K562 (cell line): ENCODE results near the gene DNAAF8. TPM values are rescaled to one million over a fixed set of nuclear protein-coding genes. Genes with fewer than 3 reads are reported as not detected.

Source experiments
- ATAC-seq: fragments of 200-7000 bp; cut with Tn5 transposase; 3 replicates; pipeline ENCODE4 v1.9.1; 2020; ENCODE audit warnings: moderate library complexity
- BruUV-seq: library from RNA; stranded (reverse); fragments of 400-500 nt; replicated peaks from 2 replicates; lab custom pipeline; 2021; lab: Mats Ljungman, UMichigan
- CTCF ChIA-PET: fragments of 300-600 bp; formaldehyde crosslinking; extraction: SDS; loops from one replicate; lab custom pipeline; 2021; ENCODE audit warnings: low intra/inter-chr PET ratio; lab: Yijun Ruan, JAX
- POLR2A ChIA-PET: fragments of 300-600, 350-650 bp; sonication (Branson Sonifier 250); formaldehyde crosslinking; extraction: SDS; loops from one replicate; lab custom pipeline; 2021; ENCODE audit warnings: antibody characterized with exemption, inconsistent platforms; lab: Yijun Ruan, JAX
- DNase-seq, 4 experiments: peaks; one replicate each; pipeline versions ENCODE4 v3.0.0 to v3.0.0-alpha.2; 2011 to 2018; ENCODE audit warnings: low spot score in 3 of 4, mixed read lengths in 3 of 4; ENCODE audit errors: extremely low read depth in 1 of 4
- FAIRE-seq: peaks from 2 replicates; lab custom pipeline; 2011; peaks lifted over from hg19 to GRCh38; lab: Jason Lieb, UNC
- H2AFZ ChIP-seq: 2 replicates; pipeline ENCODE4 v1.6.0; 2011; ENCODE audit warnings: low read depth, low read length, control low read depth, inconsistent platforms
- H3K27ac ChIP-seq: fragments of 200-600 bp; 3 replicates; pipeline ENCODE4 v1.8.0; 2011; ENCODE audit warnings: low read depth, mild to moderate bottlenecking, control low read depth, inconsistent platforms, low read length, moderate library complexity, mixed read lengths; ENCODE audit errors: extremely low read depth
- H3K27me3 ChIP-seq, 2 experiments: fragments of 300-600 bp in 1 of 2; 2 replicates in 1 of 2; 3 replicates in 1 of 2; pipeline versions ENCODE4 v1.6.0 to v1.8.0; 2011; ENCODE audit warnings: inconsistent platforms in 2 of 2, low read length in 2 of 2, mild to moderate bottlenecking in 1 of 2, mixed read lengths in 1 of 2, moderate library complexity in 1 of 2; ENCODE audit not compliant: control insufficient read depth in 2 of 2, insufficient read depth in 2 of 2
- H3K36me3 ChIP-seq: fragments of 300-600 bp; 3 replicates; pipeline ENCODE4 v1.8.0; 2011; ENCODE audit warnings: mild to moderate bottlenecking, low read length, inconsistent platforms; ENCODE audit not compliant: control insufficient read depth, insufficient read depth
- H3K4me1 ChIP-seq, 2 experiments: fragments of 200-600 bp in 1 of 2; replicated peaks in 1 of 2; 2 replicates in 1 of 2; 3 replicates in 1 of 2; pipeline versions ENCODE4 v1.5.1 to v1.8.0; 2011; ENCODE audit warnings: inconsistent platforms in 2 of 2, low read length in 2 of 2, mild to moderate bottlenecking in 1 of 2, mixed read lengths in 1 of 2, moderate library complexity in 1 of 2; ENCODE audit not compliant: control insufficient read depth in 2 of 2, insufficient read depth in 2 of 2
- H3K4me2 ChIP-seq: 2 replicates; pipeline ENCODE4 v1.6.1; 2011; ENCODE audit warnings: low read length, control low read depth, inconsistent platforms, mixed read lengths; ENCODE audit not compliant: insufficient read depth
- H3K4me3 ChIP-seq: fragments of 200-600 bp; sonication (generic), shearing (Covaris generic); 2 replicates; pipeline ENCODE4 v1.5.1; 2016; ENCODE audit warnings: control low read depth, inconsistent platforms
- H3K79me2 ChIP-seq: fragments of 200-600 bp; 3 replicates; pipeline ENCODE4 v1.8.0; 2011; ENCODE audit warnings: low read length, inconsistent platforms; ENCODE audit not compliant: control insufficient read depth, insufficient read depth
- H3K9ac ChIP-seq, 2 experiments: 2 replicates each; pipeline versions ENCODE4 v1.6.0 to v1.6.1; 2011; ENCODE audit warnings: low read depth in 2 of 2, low read length in 2 of 2, control low read depth in 1 of 2, inconsistent platforms in 1 of 2, mild to moderate bottlenecking in 1 of 2, mixed read lengths in 1 of 2; ENCODE audit not compliant: insufficient read depth in 1 of 2
- H3K9me1 ChIP-seq: one replicate; pipeline ENCODE4 v1.6.0; 2011; ENCODE audit warnings: inconsistent platforms, mild to moderate bottlenecking, low read length, moderate library complexity; ENCODE audit not compliant: control insufficient read depth, insufficient read depth
- H3K9me3 ChIP-seq: replicated peaks from 2 replicates; pipeline ENCODE4 v1.5.1; 2011; ENCODE audit warnings: low read depth, low read length, inconsistent platforms; ENCODE audit not compliant: control insufficient read depth, insufficient read depth
- H4K20me1 ChIP-seq: replicated peaks from 2 replicates; pipeline ENCODE4 v1.6.1; 2011; ENCODE audit warnings: low read length, inconsistent platforms, mixed read lengths; ENCODE audit not compliant: control insufficient read depth, insufficient read depth
- ATF2 ChIP-seq: sonication (generic); formaldehyde crosslinking; IDR thresholded peaks from 2 replicates; pipeline ENCODE4 v1.8.1; 2022; ENCODE audit warnings: missing genetic modification reagents
- BCL6 ChIP-seq: fragments of 250-450 bp; sonication (Bioruptor Pico); IDR thresholded peaks from 2 replicates; pipeline ENCODE4 v1.4.0; 2020
- C11orf30 ChIP-seq: fragments of 450-650 bp; IDR thresholded peaks from 2 replicates; pipeline ENCODE4 v1.6.1; 2016; ENCODE audit warnings: low read depth, mild to moderate bottlenecking
- GATA2 ChIP-seq: sonication (generic); formaldehyde crosslinking; IDR thresholded peaks from 2 replicates; pipeline ENCODE4 v1.4.0; 2020; ENCODE audit warnings: mild to moderate bottlenecking, missing genetic modification reagents
- SNAPC5 ChIP-seq: fragments of 250-450 bp; sonication (Bioruptor Pico); IDR thresholded peaks from 2 replicates; pipeline ENCODE4 v1.8.0; 2021; ENCODE audit warnings: moderate library complexity, mild to moderate bottlenecking, inconsistent platforms
- TBL1XR1 ChIP-seq, 2 experiments: IDR thresholded peaks; 2 replicates each; pipeline ENCODE4 v1.6.1; 2012; ENCODE audit warnings: improper control_type of control experiment in 2 of 2, low read length in 2 of 2, mild to moderate bottlenecking in 1 of 2
- TGIF2 ChIP-seq: sonication (generic); formaldehyde crosslinking; IDR thresholded peaks from 2 replicates; pipeline ENCODE4 v1.8.1; 2022; ENCODE audit warnings: mild to moderate bottlenecking, missing genetic modification reagents, moderate library complexity
- ZC3H8 ChIP-seq: fragments of 450-650 bp; IDR thresholded peaks from 2 replicates; pipeline ENCODE4 v1.6.1; 2017
- ZNF282 ChIP-seq: sonication (generic); formaldehyde crosslinking; IDR thresholded peaks from 2 replicates; pipeline ENCODE4 v1.8.1; 2023; ENCODE audit warnings: missing genetic modification reagents
- ZNF316 ChIP-seq: fragments of 450-650 bp; IDR thresholded peaks from 2 replicates; pipeline ENCODE4 v1.6.1; 2016
- ZNF431 ChIP-seq: sonication (generic); formaldehyde crosslinking; IDR thresholded peaks from 2 replicates; pipeline ENCODE4 v1.8.0; 2022; ENCODE audit warnings: mild to moderate bottlenecking, missing genetic modification reagents
- ZNF57 ChIP-seq: fragments of 450-650 bp; formaldehyde crosslinking; IDR thresholded peaks from 2 replicates; pipeline ENCODE4 v1.4.0; 2020; ENCODE audit warnings: mild to moderate bottlenecking, moderate library complexity
- WGBS: fragments of 100-300 bp; shearing (Covaris generic); methylation state at CpG from one replicate; pipeline ENCODE4 v1.1.6; 2016; ENCODE audit warnings: low coverage, mixed read lengths; ENCODE audit not compliant: insufficient coverage; ENCODE audit errors: missing lambda C conversion rate; 5-methylcytosine and 5-hydroxymethylcytosine counted together
- in situ Hi-C: fragments of 300-500 bp; cut with MboI; formaldehyde crosslinking; loops from 4 replicates; pipeline ENCODE4 v1.15.0; 2018; ENCODE audit warnings: inconsistent platforms, mixed read lengths
- intact Hi-C: fragments of 100-400 bp; cut with micrococcal nuclease; formaldehyde crosslinking; loops from 2 replicates; pipeline ENCODE4 v1.14.2; 2022
- polyA plus RNA-seq, 8 experiments: library from polyadenylated mRNA; depleted of rRNA in 4 of 8; stranded (reverse) in 5 of 8; unstranded in 3 of 8; fragments of >200 nt; fragmentation: Nextera tagmentation in 2 of 8; fragmentation: Illumina TruSeq in 1 of 8; extraction: Ambion mirVana in 2 of 8; extraction: Trizol in 1 of 8; gene quantifications; 2 replicates each; pipeline versions ENCODE4 v1.2.1 to v1.2.3, GENCODE V29; 2011 to 2014; ENCODE audit warnings: inconsistent platforms in 1 of 8, missing spikeins in 1 of 8
- total RNA-seq, 7 experiments: library from RNA; depleted of rRNA in 6 of 7; stranded (reverse); fragments of >200 nt in 6 of 7; fragmentation: Illumina TruSeq in 2 of 7; extraction: Trizol in 2 of 7; gene quantifications; 2 replicates each; pipeline versions ENCODE4 v1.2.1 to v1.2.3, GENCODE V29; 2011 to 2021; ENCODE audit warnings: low replicate concordance in 1 of 7

The DNAAF8 gene
- total and polyA plus RNA-seq, 9 of the 15 experiments (the other 6 are each of a cell fraction or from before 2014, with no cell fraction given): 0.04 to 0.12 (median 0.10) TPM; not detected in 6

- in situ Hi-C loops: no loop called here
- BruUV-seq: no TSS peak
- Histone ChIP-seq H3K4me1 (peaks cover 0 to 22% of the 10 kb centered on the region in 2 experiments; a peak in 3 of 5 replicates), H3K27ac (no peak overlapping the region), H3K4me2 (no peak overlapping the region), H3K9me3 (no peaks in the 10 kb centered on the region), H3K27me3 (no peaks in the 10 kb centered on the region), H3K9ac (peak overlapping the region in 1 of 2 experiments; percentile 36; a peak in 1 of 4 replicates), H2AFZ (no peak overlapping the region), H3K79me2 (peaks cover 23% of the 10 kb centered on the region), H3K36me3 (peaks cover 2% of the 10 kb centered on the region; the same call in 1 of the 3 replicates), H3K9me1 (no peaks in the 10 kb centered on the region), H4K20me1 (no peaks in the 10 kb centered on the region), H3K4me3 (no peak overlapping the region)
- no peak for ATAC-seq
- intact Hi-C loops: no loop called here
- FAIRE-seq: no peak
- TF ChIP-seq ZC3H8 (no peak), C11orf30 (peak; percentile 20; the same call in 1 of the 2 replicates), ZNF282 (CRISPR knock-in tag) (no peak), SNAPC5 (CRISPR knock-in tag) (no peak), ATF2 (CRISPR knock-in tag) (no peak), ZNF316 (peak; percentile 67), BCL6 (CRISPR knock-in tag) (no peak), GATA2 (CRISPR knock-in tag) (no peak), ZNF57 (no peak), TBL1XR1 (IDR thresholded peaks at IDR 0.05; ENCODE audit: low read length in 2 of 2) (no peak), TGIF2 (no peak), ZNF431 (CRISPR knock-in tag) (no peak)
- ChIA-PET CTCF (no interaction called here), POLR2A (interaction anchor here (0.6 to 0.7 kb wide), 2 partner anchors 11 to 19 kb away, joined by 3 to 5 read pairs; no protein-coding TSS in a partner anchor)
- no peak for DNase-seq
- WGBS: 45% methylated on average over 4 of the region's 4 CpGs
Measured at GRCh38 chr16:4736546-4736945, 2.2 kb downstream of the DNAAF8 start.
